ENCODE results near the gene UCHL5.

Gene UCHL5

DNA sequence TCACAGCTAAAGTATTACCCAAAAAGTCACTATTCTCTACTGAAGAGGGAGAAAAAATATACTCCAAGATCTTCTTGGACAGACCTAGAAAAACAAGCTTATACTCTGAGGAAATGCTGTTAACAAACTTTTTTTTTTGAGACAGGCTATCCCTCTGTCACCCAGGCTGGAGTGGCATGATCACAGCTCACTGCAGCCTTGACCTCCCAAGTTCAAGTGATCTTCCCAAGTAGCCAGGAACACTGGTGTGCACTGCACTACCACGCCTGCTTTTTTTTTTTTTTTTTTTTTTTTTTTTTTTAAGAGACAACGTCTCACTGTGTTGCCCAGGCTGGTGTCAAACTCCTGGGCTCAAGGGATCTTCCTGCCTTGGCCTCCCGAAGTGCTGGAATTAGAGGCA, 28.7 kb upstream of the UCHL5 start:
- Histone ChIP-seq H3K4me1 (ENCODE audit: control insufficient read depth in 1 of 2, insufficient read depth in 2 of 2, low read length in 2 of 2) (no peaks in the 10 kb centered on the region), H3K27me3 (ENCODE audit: control insufficient read depth in 1 of 2, insufficient read depth in 2 of 2, low read length in 2 of 2) (no peaks in the 10 kb centered on the region), H3K27ac (ENCODE audit: low read depth, low read length) (no peak overlapping the region), H3K9me3 (ENCODE audit: control insufficient read depth in 1 of 2, low read length in 2 of 2) (no peaks in the 10 kb centered on the region), H3K9ac (ENCODE audit: low read depth in 1 of 2, low read length in 2 of 2) (no peak overlapping the region), H3K36me3 (ENCODE audit: control insufficient read depth in 1 of 2, insufficient read depth in 2 of 2, low read length in 2 of 2) (peaks cover 8 to 24% of the 10 kb centered on the region in 2 donors), H3K4me3 (ENCODE audit: low read depth in 1 of 2, low read length in 2 of 2) (no peak overlapping the region)

- Histone ChIP-seq H3K27me3 (ENCODE audit: control insufficient read depth in 1 of 2, insufficient read depth in 2 of 2, low read length in 2 of 2) (no peaks in the 10 kb centered on the region), H3K9me3 (ENCODE audit: control insufficient read depth in 1 of 2, low read length in 2 of 2) (no peaks in the 10 kb centered on the region), H3K4me3 (ENCODE audit: low read depth in 1 of 2, low read length in 2 of 2) (no peak overlapping the region), H3K9ac (ENCODE audit: low read depth in 1 of 2, low read length in 2 of 2) (no peak overlapping the region), H3K27ac (ENCODE audit: low read depth, low read length) (no peak overlapping the region), H3K36me3 (ENCODE audit: control insufficient read depth in 1 of 2, insufficient read depth in 2 of 2, low read length in 2 of 2) (peaks cover 15 to 33% of the 10 kb centered on the region in 2 donors), H3K4me1 (ENCODE audit: control insufficient read depth in 1 of 2, insufficient read depth in 2 of 2, low read length in 2 of 2) (no peaks in the 10 kb centered on the region)
Measured at GRCh38 chr1:193086342-193086741, 27.2 kb upstream of the UCHL5 start.

DNA sequence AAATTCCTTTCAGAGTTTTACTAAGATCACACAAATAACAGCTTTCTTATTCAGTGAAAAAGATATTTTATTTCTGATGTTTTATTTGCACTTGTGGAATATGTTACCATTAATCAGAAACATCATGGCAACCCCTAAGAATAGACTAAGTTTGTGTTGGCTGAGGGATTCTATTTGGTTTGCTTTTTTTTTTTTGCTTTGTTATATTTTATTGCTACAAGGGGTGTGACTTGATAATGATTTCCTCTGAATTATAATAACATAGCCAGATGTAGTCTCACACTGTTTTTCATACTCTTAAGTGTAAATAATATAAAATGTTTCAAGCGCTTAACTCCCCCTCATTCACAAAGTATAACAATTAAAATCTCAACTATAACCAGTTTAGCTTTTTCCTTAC, 26.1 kb upstream of the UCHL5 start:
- Histone ChIP-seq H3K36me3 (ENCODE audit: control insufficient read depth in 1 of 2, insufficient read depth in 2 of 2, low read length in 2 of 2) (peaks cover 15 to 34% of the 10 kb centered on the region in 2 donors), H3K27ac (ENCODE audit: low read depth, low read length) (no peak overlapping the region), H3K9ac (ENCODE audit: low read depth in 1 of 2, low read length in 2 of 2) (no peak overlapping the region), H3K4me3 (ENCODE audit: low read depth in 1 of 2, low read length in 2 of 2) (no peak overlapping the region), H3K27me3 (ENCODE audit: control insufficient read depth in 1 of 2, insufficient read depth in 2 of 2, low read length in 2 of 2) (no peaks in the 10 kb centered on the region), H3K4me1 (ENCODE audit: control insufficient read depth in 1 of 2, insufficient read depth in 2 of 2, low read length in 2 of 2) (no peaks in the 10 kb centered on the region), H3K9me3 (ENCODE audit: control insufficient read depth in 1 of 2, low read length in 2 of 2) (no peaks in the 10 kb centered on the region)

- H3K9me3 ChIP-seq (ENCODE audit: control insufficient read depth in 1 of 2, low read length in 2 of 2) = no peaks in the 10 kb centered on the region
- H3K4me3 ChIP-seq (ENCODE audit: low read depth in 1 of 2, low read length in 2 of 2) = no peak overlapping the region
- no peak overlapping the region for H3K9ac ChIP-seq (ENCODE audit: low read depth in 1 of 2, low read length in 2 of 2)
- no peaks in the 10 kb centered on the region for H3K27me3 ChIP-seq (ENCODE audit: control insufficient read depth in 1 of 2, insufficient read depth in 2 of 2, low read length in 2 of 2)
- H3K27ac ChIP-seq (ENCODE audit: low read depth, low read length) = no peak overlapping the region
- H3K4me1 ChIP-seq (ENCODE audit: control insufficient read depth in 1 of 2, insufficient read depth in 2 of 2, low read length in 2 of 2) = no peaks in the 10 kb centered on the region
- peaks cover 15 to 46% of the 10 kb centered on the region in 2 donors for H3K36me3 ChIP-seq (ENCODE audit: control insufficient read depth in 1 of 2, insufficient read depth in 2 of 2, low read length in 2 of 2)
Measured at GRCh38 chr1:193083365-193084088, 24.4 kb upstream of the UCHL5 start.

DNA sequence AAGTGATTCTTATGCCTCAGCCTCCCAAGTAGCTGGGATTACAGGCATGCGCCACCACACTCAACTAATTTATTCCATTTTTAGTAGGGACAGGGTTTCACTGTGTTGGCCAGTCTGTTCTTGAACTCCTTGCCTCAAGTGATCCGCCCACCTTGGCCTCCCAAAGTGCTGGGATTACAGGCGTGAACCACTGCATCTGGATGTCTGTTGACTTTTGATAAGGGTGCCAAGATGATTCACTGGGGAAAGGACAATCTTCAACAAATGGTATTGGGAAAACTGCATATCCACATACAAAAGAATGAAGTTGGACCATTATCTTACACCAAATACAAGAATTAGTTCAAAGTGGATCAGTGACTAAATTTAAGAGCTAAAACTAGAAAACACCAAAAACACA, 20.0 kb upstream of the UCHL5 start:
- Histone ChIP-seq H3K4me1 (ENCODE audit: control insufficient read depth in 1 of 2, insufficient read depth in 2 of 2, low read length in 2 of 2) (no peaks in the 10 kb centered on the region), H3K27ac (ENCODE audit: low read depth, low read length) (no peak overlapping the region), H3K9me3 (ENCODE audit: control insufficient read depth in 1 of 2, low read length in 2 of 2) (peaks cover 0 to 6% of the 10 kb centered on the region in 2 donors), H3K4me3 (ENCODE audit: low read depth in 1 of 2, low read length in 2 of 2) (no peak overlapping the region), H3K27me3 (ENCODE audit: control insufficient read depth in 1 of 2, insufficient read depth in 2 of 2, low read length in 2 of 2) (no peaks in the 10 kb centered on the region), H3K9ac (ENCODE audit: low read depth in 1 of 2, low read length in 2 of 2) (no peak overlapping the region), H3K36me3 (ENCODE audit: control insufficient read depth in 1 of 2, insufficient read depth in 2 of 2, low read length in 2 of 2) (peaks cover 21 to 54% of the 10 kb centered on the region in 2 donors)

GRCh38 chr1:193077991-193078390, 18.8 kb upstream of the UCHL5 start:
- no peak overlapping the region for H3K27ac ChIP-seq (ENCODE audit: low read depth, low read length)
- no peaks in the 10 kb centered on the region for H3K4me1 ChIP-seq (ENCODE audit: control insufficient read depth in 1 of 2, insufficient read depth in 2 of 2, low read length in 2 of 2)
- H3K4me3 ChIP-seq (ENCODE audit: low read depth in 1 of 2, low read length in 2 of 2) = no peak overlapping the region
- no peak overlapping the region for H3K9ac ChIP-seq (ENCODE audit: low read depth in 1 of 2, low read length in 2 of 2)
- no peaks in the 10 kb centered on the region for H3K27me3 ChIP-seq (ENCODE audit: control insufficient read depth in 1 of 2, insufficient read depth in 2 of 2, low read length in 2 of 2)
- H3K9me3 ChIP-seq (ENCODE audit: control insufficient read depth in 1 of 2, low read length in 2 of 2) = peaks cover 0 to 6% of the 10 kb centered on the region in 2 donors
- H3K36me3 ChIP-seq (ENCODE audit: control insufficient read depth in 1 of 2, insufficient read depth in 2 of 2, low read length in 2 of 2) = peaks cover 21 to 48% of the 10 kb centered on the region in 2 donors

DNA sequence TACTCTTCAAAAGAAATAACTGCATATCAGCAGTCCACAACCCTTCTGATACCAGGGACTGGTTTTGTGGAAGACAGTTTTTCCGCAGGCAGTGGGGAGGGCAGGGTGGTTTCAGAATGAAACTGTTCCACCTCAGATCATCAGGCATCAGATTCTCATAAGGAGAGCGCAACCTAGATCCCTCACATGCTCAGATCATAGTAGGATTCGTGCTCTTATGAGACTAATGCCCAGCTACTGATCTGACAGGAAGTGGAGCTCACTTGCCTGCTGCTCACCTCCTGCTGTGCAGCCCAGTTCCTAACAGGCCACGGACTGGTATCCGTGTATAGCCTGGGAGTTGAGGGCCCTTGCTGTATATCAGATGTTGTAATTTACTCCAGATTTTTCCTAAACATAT, 11.8 kb upstream of the UCHL5 start:
- Histone ChIP-seq H3K4me3 (ENCODE audit: low read depth in 1 of 2, low read length in 2 of 2) (no peak overlapping the region), H3K27ac (ENCODE audit: low read depth, low read length) (no peak overlapping the region), H3K4me1 (ENCODE audit: control insufficient read depth in 1 of 2, insufficient read depth in 2 of 2, low read length in 2 of 2) (peaks cover 0 to 6% of the 10 kb centered on the region in 2 donors), H3K9me3 (ENCODE audit: control insufficient read depth in 1 of 2, low read length in 2 of 2) (no peaks in the 10 kb centered on the region), H3K36me3 (ENCODE audit: control insufficient read depth in 1 of 2, insufficient read depth in 2 of 2, low read length in 2 of 2) (peaks cover 0 to 10% of the 10 kb centered on the region in 2 donors), H3K9ac (ENCODE audit: low read depth in 1 of 2, low read length in 2 of 2) (no peak overlapping the region), H3K27me3 (ENCODE audit: control insufficient read depth in 1 of 2, insufficient read depth in 2 of 2, low read length in 2 of 2) (no peaks in the 10 kb centered on the region)

- Histone ChIP-seq H3K4me3 (ENCODE audit: low read depth in 1 of 2, low read length in 2 of 2) (no peak overlapping the region), H3K27ac (ENCODE audit: low read depth, low read length) (no peak overlapping the region), H3K4me1 (ENCODE audit: control insufficient read depth in 1 of 2, insufficient read depth in 2 of 2, low read length in 2 of 2) (peaks cover 0 to 6% of the 10 kb centered on the region in 2 donors), H3K36me3 (ENCODE audit: control insufficient read depth in 1 of 2, insufficient read depth in 2 of 2, low read length in 2 of 2) (peaks cover 0 to 10% of the 10 kb centered on the region in 2 donors), H3K27me3 (ENCODE audit: control insufficient read depth in 1 of 2, insufficient read depth in 2 of 2, low read length in 2 of 2) (no peaks in the 10 kb centered on the region), H3K9me3 (ENCODE audit: control insufficient read depth in 1 of 2, low read length in 2 of 2) (no peaks in the 10 kb centered on the region), H3K9ac (ENCODE audit: low read depth in 1 of 2, low read length in 2 of 2) (no peak overlapping the region)
Measured at GRCh38 chr1:193070386-193070753, 11.2 kb upstream of the UCHL5 start.

- H3K36me3 ChIP-seq (ENCODE audit: control insufficient read depth in 1 of 2, insufficient read depth in 2 of 2, low read length in 2 of 2) = peaks cover 0 to 10% of the 10 kb centered on the region in 2 donors
- H3K4me1 ChIP-seq (ENCODE audit: control insufficient read depth in 1 of 2, insufficient read depth in 2 of 2, low read length in 2 of 2) = peaks cover 0 to 6% of the 10 kb centered on the region in 2 donors
- no peak overlapping the region for H3K4me3 ChIP-seq (ENCODE audit: low read depth in 1 of 2, low read length in 2 of 2)
- no peak overlapping the region for H3K27ac ChIP-seq (ENCODE audit: low read depth, low read length)
- no peaks in the 10 kb centered on the region for H3K27me3 ChIP-seq (ENCODE audit: control insufficient read depth in 1 of 2, insufficient read depth in 2 of 2, low read length in 2 of 2)
- H3K9ac ChIP-seq (ENCODE audit: low read depth in 1 of 2, low read length in 2 of 2) = no peak overlapping the region
- no peaks in the 10 kb centered on the region for H3K9me3 ChIP-seq (ENCODE audit: control insufficient read depth in 1 of 2, low read length in 2 of 2)
Measured at GRCh38 chr1:193069748-193070385, 10.7 kb upstream of the UCHL5 start.

GRCh38 chr1:193068013-193068412, 8.9 kb upstream of the UCHL5 start:
- no peaks in the 10 kb centered on the region for H3K27me3 ChIP-seq (ENCODE audit: control insufficient read depth in 1 of 2, insufficient read depth in 2 of 2, low read length in 2 of 2)
- peaks cover 0 to 6% of the 10 kb centered on the region in 2 donors for H3K4me1 ChIP-seq (ENCODE audit: control insufficient read depth in 1 of 2, insufficient read depth in 2 of 2, low read length in 2 of 2)
- H3K27ac ChIP-seq (ENCODE audit: low read depth, low read length) = no peak overlapping the region
- H3K36me3 ChIP-seq (ENCODE audit: control insufficient read depth in 1 of 2, insufficient read depth in 2 of 2, low read length in 2 of 2) = peaks cover 0 to 6% of the 10 kb centered on the region in 2 donors
- no peak overlapping the region for H3K9ac ChIP-seq (ENCODE audit: low read depth in 1 of 2, low read length in 2 of 2)
- no peaks in the 10 kb centered on the region for H3K9me3 ChIP-seq (ENCODE audit: control insufficient read depth in 1 of 2, low read length in 2 of 2)
- H3K4me3 ChIP-seq (ENCODE audit: low read depth in 1 of 2, low read length in 2 of 2) = no peak overlapping the region
